Islet of Langerhans (tissue), 1 donor: ENCODE results near the gene SMIM5.

Source experiments
- FAIRE-seq: peaks from one replicate; lab custom pipeline; 2011; peaks lifted over from hg19 to GRCh38; lab: Jason Lieb, UNC

SMIM5 gene

GRCh38 chr17:75640556-75641119, 7.4 kb downstream of the SMIM5 start:
- FAIRE-seq: no peak

GRCh38 chr17:75641343-75641742, 8.1 kb downstream of the SMIM5 start:
- FAIRE-seq: peak; percentile 5

GRCh38 chr17:75642182-75642783, 9.0 kb downstream of the SMIM5 start:
- FAIRE-seq: no peak

GRCh38 chr17:75642784-75643642, 9.8 kb downstream of the SMIM5 start:
- FAIRE-seq: no peak

- FAIRE-seq: no peak
These were observed 10.4 kb downstream of the SMIM5 start for GRCh38 chr17:75643643-75644017.

- FAIRE-seq: peak; percentile 99
These were observed 12.3 kb downstream of the SMIM5 start for GRCh38 chr17:75645501-75645888.

- peak; percentile 76 for FAIRE-seq
These were observed 12.8 kb downstream of the SMIM5 start for GRCh38 chr17:75645889-75646637.

- no peak for FAIRE-seq
These were observed 13.4 kb downstream of the SMIM5 start for GRCh38 chr17:75646638-75646992.

- no peak for FAIRE-seq
These were observed 13.8 kb downstream of the SMIM5 start for GRCh38 chr17:75647061-75647460.

- no peak for FAIRE-seq
These were observed 14.7 kb downstream of the SMIM5 start for GRCh38 chr17:75647921-75648320.

GRCh38 chr17:75649687-75650086, 16.5 kb downstream of the SMIM5 start:
- FAIRE-seq: no peak

- FAIRE-seq: no peak
These were observed 17.6 kb downstream of the SMIM5 start for GRCh38 chr17:75650874-75651273.

- FAIRE-seq: no peak
These were observed 19.1 kb downstream of the SMIM5 start for GRCh38 chr17:75652341-75652740.

GRCh38 chr17:75652934-75653549, 19.8 kb downstream of the SMIM5 start:
- FAIRE-seq: no peak

GRCh38 chr17:75654176-75654575, 20.9 kb downstream of the SMIM5 start:
- no peak for FAIRE-seq

- no peak for FAIRE-seq
These were observed 25.0 kb downstream of the SMIM5 start for GRCh38 chr17:75658237-75658636.

- FAIRE-seq: no peak
These were observed 28.3 kb downstream of the SMIM5 start for GRCh38 chr17:75661531-75661930.

GRCh38 chr17:75662511-75662910, 29.3 kb downstream of the SMIM5 start:
- no peak for FAIRE-seq

GRCh38 chr17:75664099-75664549, 30.9 kb downstream of the SMIM5 start:
- FAIRE-seq: no peak

- FAIRE-seq: no peak
These were observed 32.7 kb downstream of the SMIM5 start for GRCh38 chr17:75665981-75666380.

- peak; percentile 21 for FAIRE-seq
These were observed 33.9 kb downstream of the SMIM5 start, which contains the start of the genes RECQL5 and SAP30BP for GRCh38 chr17:75666959-75667790. Gene RECQL5 (minus strand): TSS chr17:75667154. CDS start chr17:75666557, 597 bp downstream. Gene SAP30BP (plus strand): TSS chr17:75667338. CDS start chr17:75667373, 35 bp downstream.
